ENCODE results near the gene PAMR1. TPM values are rescaled to one million over a fixed set of nuclear protein-coding genes. Genes with fewer than 3 reads are reported as not detected.

The PAMR1 gene
- total and polyA plus RNA-seq, 9 donors: 0.25 to 25.8 (median 3.6) TPM

DNA sequence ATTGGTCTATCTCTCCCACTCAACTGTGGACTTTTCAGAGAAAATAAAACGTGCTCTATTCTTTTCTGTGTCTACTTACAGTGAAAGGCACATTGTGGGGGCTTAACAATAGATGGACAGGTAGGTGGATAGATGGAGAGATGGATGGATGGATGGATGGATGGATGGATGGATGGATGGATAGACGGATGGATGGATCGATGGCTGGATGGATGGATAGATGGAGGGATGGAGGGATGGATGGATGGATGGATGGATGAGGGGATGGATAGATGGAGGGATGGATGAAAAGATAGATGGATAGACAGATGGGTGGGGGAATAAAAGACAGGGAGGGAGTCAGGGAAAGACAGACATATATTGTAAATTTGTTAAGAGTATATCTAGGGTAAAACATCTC, 91.8 kb downstream of the PAMR1 start:
- no peaks in the 10 kb centered on the region for H3K4me1 ChIP-seq (ENCODE audit: insufficient read depth)
- no peak for DNase-seq
- no peak for TF ChIP-seq EP300 (IDR thresholded peaks at IDR 0.05)
- TF ChIP-seq, protein P1, sequence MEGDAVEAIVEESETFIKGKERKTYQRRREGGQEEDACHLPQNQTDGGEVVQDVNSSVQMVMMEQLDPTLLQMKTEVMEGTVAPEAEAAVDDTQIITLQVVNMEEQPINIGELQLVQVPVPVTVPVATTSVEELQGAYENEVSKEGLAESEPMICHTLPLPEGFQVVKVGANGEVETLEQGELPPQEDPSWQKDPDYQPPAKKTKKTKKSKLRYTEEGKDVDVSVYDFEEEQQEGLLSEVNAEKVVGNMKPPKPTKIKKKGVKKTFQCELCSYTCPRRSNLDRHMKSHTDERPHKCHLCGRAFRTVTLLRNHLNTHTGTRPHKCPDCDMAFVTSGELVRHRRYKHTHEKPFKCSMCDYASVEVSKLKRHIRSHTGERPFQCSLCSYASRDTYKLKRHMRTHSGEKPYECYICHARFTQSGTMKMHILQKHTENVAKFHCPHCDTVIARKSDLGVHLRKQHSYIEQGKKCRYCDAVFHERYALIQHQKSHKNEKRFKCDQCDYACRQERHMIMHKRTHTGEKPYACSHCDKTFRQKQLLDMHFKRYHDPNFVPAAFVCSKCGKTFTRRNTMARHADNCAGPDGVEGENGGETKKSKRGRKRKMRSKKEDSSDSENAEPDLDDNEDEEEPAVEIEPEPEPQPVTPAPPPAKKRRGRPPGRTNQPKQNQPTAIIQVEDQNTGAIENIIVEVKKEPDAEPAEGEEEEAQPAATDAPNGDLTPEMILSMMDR (IDR thresholded peaks at IDR 0.05): no peak
- H3K27ac ChIP-seq: no peak overlapping the region
- no peaks in the 10 kb centered on the region for H3K27me3 ChIP-seq
- H3K36me3 ChIP-seq: no peaks in the 10 kb centered on the region
- 71 to 76% (median 74%) methylated on average over 3 of the region's 3 CpGs for WGBS, 3 donors
- intact Hi-C loops (cut with DNase I): no loop called here
- H3K4me3 ChIP-seq: no peak overlapping the region
- H3K9me3 ChIP-seq: no peaks in the 10 kb centered on the region

DNA sequence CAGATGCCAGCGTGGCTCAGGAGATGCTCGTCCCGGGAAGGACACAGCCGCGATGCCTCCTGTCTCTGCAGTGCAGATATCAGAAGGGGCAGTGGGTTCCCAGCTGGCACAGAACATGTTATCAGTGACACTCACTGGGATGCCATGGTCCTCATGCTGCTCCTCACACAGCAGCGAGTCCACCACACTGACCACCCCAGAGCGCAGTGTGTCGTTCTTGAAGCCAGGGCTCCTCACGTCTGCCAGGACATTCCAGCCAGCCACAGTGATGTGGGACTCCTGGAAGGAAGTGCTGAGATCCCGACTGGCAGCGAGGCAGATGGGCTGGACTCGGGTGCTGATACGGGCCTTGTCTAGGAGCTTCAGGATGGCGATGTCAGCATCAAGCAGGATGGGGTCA, 93.0 kb downstream of the PAMR1 start:
- TF ChIP-seq, protein P1 (IDR thresholded peaks at IDR 0.05): no peak
- TF ChIP-seq EP300 (IDR thresholded peaks at IDR 0.05): no peak
- no peak for TF ChIP-seq POLR2A (IDR thresholded peaks at IDR 0.05)
- Histone ChIP-seq H3K36me3 (no peaks in the 10 kb centered on the region), H3K4me3 (no peak overlapping the region), H3K27ac (no peak overlapping the region), H3K9me3 (no peaks in the 10 kb centered on the region), H3K4me1 (ENCODE audit: insufficient read depth) (no peaks in the 10 kb centered on the region), H3K27me3 (no peaks in the 10 kb centered on the region)
- DNase-seq: no peak
- intact Hi-C loops (cut with DNase I): no loop called here
- WGBS, 3 donors: 89 to 93% (median 92%) methylated on average over 14 of the region's 14 CpGs

DNA sequence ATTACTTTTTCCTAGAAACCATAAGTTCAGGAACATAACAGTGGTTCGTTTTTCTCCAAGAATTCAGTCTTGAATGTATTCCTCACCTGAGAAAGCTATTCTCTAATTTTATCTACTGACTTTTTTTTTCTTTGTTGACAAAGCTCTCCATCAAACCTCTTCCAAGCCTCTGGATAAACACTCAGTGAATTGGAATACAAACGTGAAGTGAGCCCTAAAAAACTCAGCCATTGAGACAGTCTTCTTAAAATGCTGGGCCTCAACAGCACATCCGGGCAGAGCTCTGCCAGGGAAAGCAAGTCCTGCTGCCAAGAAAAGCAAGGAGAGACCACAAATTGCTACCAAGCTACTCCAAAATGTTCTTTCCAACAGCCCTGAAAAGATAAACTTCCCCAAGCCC, 98.3 kb downstream of the PAMR1 start:
- Histone ChIP-seq H3K4me3 (no peak overlapping the region), H3K4me1 (ENCODE audit: insufficient read depth) (no peaks in the 10 kb centered on the region), H3K9me3 (no peaks in the 10 kb centered on the region), H3K27ac (no peak overlapping the region), H3K36me3 (no peaks in the 10 kb centered on the region), H3K27me3 (no peaks in the 10 kb centered on the region)
- no peak for DNase-seq
- intact Hi-C loops (cut with DNase I): no loop called here
- TF ChIP-seq, protein P1 (IDR thresholded peaks at IDR 0.05): no peak
- TF ChIP-seq EP300 (IDR thresholded peaks at IDR 0.05) (no peak), POLR2A (IDR thresholded peaks at IDR 0.05) (no peak)
- 23 to 32% (median 31%) methylated on average over 3 of the region's 3 CpGs for WGBS, 3 donors

DNA sequence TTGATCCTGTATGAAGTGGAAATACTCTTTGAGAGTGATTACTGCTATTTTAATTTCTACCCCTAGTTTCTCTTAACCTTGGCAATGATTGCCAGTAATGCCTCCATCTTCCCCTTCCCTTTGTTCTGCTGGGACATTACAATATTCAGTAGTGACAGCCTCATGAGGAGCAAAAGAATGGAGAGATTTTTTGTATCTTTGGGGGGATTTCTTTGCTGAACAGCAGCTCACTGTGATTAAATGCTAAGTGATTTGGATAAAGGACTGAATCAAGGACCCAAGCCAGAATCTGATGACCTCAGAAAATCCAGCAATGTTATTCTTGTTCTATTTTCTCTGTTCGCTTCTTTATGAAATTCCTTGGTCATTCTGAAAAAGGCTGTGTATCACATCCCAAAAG, 99.1 kb downstream of the PAMR1 start:
- Histone ChIP-seq H3K27me3 (no peaks in the 10 kb centered on the region), H3K36me3 (no peaks in the 10 kb centered on the region), H3K4me3 (no peak overlapping the region), H3K27ac (no peak overlapping the region), H3K9me3 (no peaks in the 10 kb centered on the region), H3K4me1 (ENCODE audit: insufficient read depth) (no peaks in the 10 kb centered on the region)
- TF ChIP-seq EP300 (IDR thresholded peaks at IDR 0.05) (no peak), POLR2A (IDR thresholded peaks at IDR 0.05) (no peak)
- TF ChIP-seq, protein P1 (IDR thresholded peaks at IDR 0.05): no peak
- intact Hi-C loops (cut with DNase I): no loop called here
- DNase-seq: no peak
- WGBS, 3 donors: 79 to 80% (median 79%) methylated on average over 1 of the region's 1 CpG

All from ovary (tissue), 9 donors.